ENCODE data around the gene SERINC4.
"Not testable (repeated sequence)": the region's sequence is repeated elsewhere in the genome, so short reads cannot be mapped to it uniquely, and the experiment has no call there.

SERINC4 gene

GRCh38 chr15:43799945-43800285 is at the start of gene SERINC4:
SERINC4 (minus strand) TSS chr15:43800220; CDS start chr15:43799986, 234 bp downstream.
- DNase-seq, result no peak

- no peak for DNase-seq
Measured at GRCh38 chr15:43845421-43845820, 45.4 kb upstream of the SERINC4 start.

GRCh38 chr15:43832485-43832884 is 32.5 kb upstream of the SERINC4 start:
- DNase-seq, result not testable (repeated sequence)

GRCh38 chr15:43831519-43832052 is 31.6 kb upstream of the SERINC4 start:
- DNase-seq, result not testable (repeated sequence)

- DNase-seq, result not testable (repeated sequence)
Measured at GRCh38 chr15:43830691-43831275, 30.8 kb upstream of the SERINC4 start.

GRCh38 chr15:43829951-43830540 is 30.0 kb upstream of the SERINC4 start:
- DNase-seq, result not testable (repeated sequence)

GRCh38 chr15:43828061-43828657 is 28.1 kb upstream of the SERINC4 start:
- no peak for DNase-seq

GRCh38 chr15:43826508-43827341 is 26.7 kb upstream of the SERINC4 start, which contains the start of gene WDR76:
WDR76 (plus strand) TSS chr15:43827002; CDS start chr15:43827033, 31 bp downstream.
- DNase-seq, result peak in 1 of 2 experiments; percentile 13

- DNase-seq, result no peak
Measured at GRCh38 chr15:43826029-43826507, 26.0 kb upstream of the SERINC4 start.

- not testable (repeated sequence) for DNase-seq
Measured at GRCh38 chr15:43825305-43825704, 25.3 kb upstream of the SERINC4 start.

GRCh38 chr15:43824302-43825246 is 24.6 kb upstream of the SERINC4 start, which contains the start of gene MFAP1:
MFAP1 (minus strand) TSS chr15:43824690; CDS start chr15:43824569, 121 bp downstream.
- DNase-seq, result peak; percentile 74 to 93

- DNase-seq, result no peak
Measured at GRCh38 chr15:43821505-43821904, 21.5 kb upstream of the SERINC4 start.

GRCh38 chr15:43815064-43815463 is 15.0 kb upstream of the SERINC4 start:
- DNase-seq, result not testable (repeated sequence)

GRCh38 chr15:43808960-43809678 is 9.1 kb upstream of the SERINC4 start:
- no peak for DNase-seq

- no peak for DNase-seq
Measured at GRCh38 chr15:43808435-43808950, 8.5 kb upstream of the SERINC4 start.

- DNase-seq, result not testable (repeated sequence)
Measured at GRCh38 chr15:43802676-43803075, 2.7 kb upstream of the SERINC4 start.

- DNase-seq, result peak in 1 of 2 experiments; percentile 63
Measured at GRCh38 chr15:43800286-43801141, 494 bp upstream of the SERINC4 start, which contains the start of gene HYPK. HYPK (plus strand) TSS chr15:43800599; CDS start chr15:43800623, 24 bp downstream.

- DNase-seq, result no peak
Measured at GRCh38 chr15:43799209-43799944, 643 bp downstream of the SERINC4 start.

GRCh38 chr15:43796566-43796965 is 3.5 kb downstream of the SERINC4 start:
- no peak for DNase-seq

Data from cerebellar nuclear complex (tissue), 1 donor.